NCI-H82 treated with DMSO at 0.1 percent for 48 hours (cell line): ENCODE data around the gene PHF2.

Source experiments
- DNase-seq: peaks from one replicate; lab custom pipeline; 2025; ENCODE audit not compliant: unreplicated experiment; lab: John Stamatoyannopoulos, UW

PHF2 gene

DNA sequence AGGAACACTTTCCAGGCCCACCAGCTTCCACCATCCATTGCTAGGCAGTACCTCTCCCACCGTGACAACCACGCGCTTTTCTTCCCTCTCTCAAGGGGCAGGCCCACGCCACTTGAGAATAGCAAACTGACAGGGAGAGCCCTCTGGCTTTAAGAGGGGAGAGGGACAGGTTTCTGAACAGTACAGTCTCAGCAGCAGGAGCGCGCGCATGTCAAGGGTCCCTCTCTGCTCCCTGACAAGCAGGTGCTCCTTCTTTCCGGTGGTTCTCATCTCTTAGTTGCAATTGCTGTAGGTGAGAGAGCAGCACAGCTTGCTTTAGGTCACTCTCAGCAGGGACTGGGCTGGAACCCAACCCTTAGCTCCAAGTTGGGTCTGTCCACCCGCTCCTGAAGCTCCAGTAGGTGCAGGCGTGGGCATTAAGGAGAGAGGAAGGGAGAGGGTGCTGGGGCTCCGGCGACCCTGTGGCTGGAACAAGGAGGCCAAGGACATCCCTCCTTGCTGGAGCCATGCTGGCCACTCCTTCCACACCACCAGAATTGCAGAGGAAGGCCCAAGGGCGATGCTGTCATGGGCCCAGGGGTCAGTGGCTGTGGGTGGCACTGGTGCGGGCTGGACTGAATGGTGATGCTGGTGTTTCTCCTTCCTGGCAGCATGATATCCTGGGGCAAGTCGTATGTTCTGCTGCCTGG lies 9.0 kb upstream of the PHF2 start:
- DNase-seq: no peak

DNA sequence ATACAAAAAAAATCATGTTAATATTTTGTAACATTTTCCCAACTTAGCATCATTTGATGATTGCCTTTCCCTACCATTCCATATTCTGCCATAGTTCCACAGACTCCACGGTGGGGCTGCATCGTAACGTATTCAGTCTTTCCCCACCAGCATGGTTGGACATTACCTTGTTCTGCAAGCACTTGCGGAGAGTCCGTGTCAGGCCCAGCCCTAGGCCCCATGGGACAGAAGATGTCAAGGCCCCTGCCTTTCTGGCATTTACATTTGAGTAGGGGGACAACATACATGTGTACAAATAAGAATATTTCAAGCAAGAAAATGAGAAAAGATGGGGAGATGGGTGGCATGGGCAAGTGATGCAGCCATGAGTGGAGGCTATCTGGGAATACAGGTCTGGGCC lies 8.2 kb upstream of the PHF2 start:
- no peak for DNase-seq

- DNase-seq: no peak
Observed at GRCh38 chr9:93569621-93570174, 6.7 kb upstream of the PHF2 start.

DNA sequence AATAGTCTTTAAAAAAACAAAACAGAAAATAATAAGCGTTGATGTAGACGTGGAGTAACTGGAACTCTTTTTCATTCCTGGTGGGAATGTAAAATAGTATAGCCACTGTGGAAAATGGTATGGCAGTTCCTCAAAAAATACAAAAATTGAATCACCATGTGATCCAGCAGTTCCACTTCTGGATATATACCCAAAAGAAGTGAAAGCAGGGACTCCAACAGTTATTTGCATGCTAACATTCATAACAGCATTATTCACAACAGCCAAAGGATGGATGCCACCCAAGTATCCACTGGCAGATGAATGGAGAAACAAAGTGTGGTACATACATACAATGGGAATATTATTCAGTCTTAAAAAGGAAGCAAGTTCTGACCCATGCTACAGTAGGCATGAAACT lies 4.2 kb upstream of the PHF2 start:
- no peak for DNase-seq

- DNase-seq: no peak
Observed at GRCh38 chr9:93572636-93573515, 3.5 kb upstream of the PHF2 start.

- no peak for DNase-seq
Observed at GRCh38 chr9:93573516-93573828, 2.9 kb upstream of the PHF2 start.

- DNase-seq: no peak
Observed at GRCh38 chr9:93574091-93574899, 2.1 kb upstream of the PHF2 start.

GRCh38 chr9:93574900-93575795 lies 1.2 kb upstream of the PHF2 start:
- DNase-seq: no peak

- DNase-seq: no peak
Observed at GRCh38 chr9:93575796-93576257, 557 bp upstream of the PHF2 start.

- no peak for DNase-seq
Observed at GRCh38 chr9:93577078-93577974, 942 bp downstream of the PHF2 start.

DNA sequence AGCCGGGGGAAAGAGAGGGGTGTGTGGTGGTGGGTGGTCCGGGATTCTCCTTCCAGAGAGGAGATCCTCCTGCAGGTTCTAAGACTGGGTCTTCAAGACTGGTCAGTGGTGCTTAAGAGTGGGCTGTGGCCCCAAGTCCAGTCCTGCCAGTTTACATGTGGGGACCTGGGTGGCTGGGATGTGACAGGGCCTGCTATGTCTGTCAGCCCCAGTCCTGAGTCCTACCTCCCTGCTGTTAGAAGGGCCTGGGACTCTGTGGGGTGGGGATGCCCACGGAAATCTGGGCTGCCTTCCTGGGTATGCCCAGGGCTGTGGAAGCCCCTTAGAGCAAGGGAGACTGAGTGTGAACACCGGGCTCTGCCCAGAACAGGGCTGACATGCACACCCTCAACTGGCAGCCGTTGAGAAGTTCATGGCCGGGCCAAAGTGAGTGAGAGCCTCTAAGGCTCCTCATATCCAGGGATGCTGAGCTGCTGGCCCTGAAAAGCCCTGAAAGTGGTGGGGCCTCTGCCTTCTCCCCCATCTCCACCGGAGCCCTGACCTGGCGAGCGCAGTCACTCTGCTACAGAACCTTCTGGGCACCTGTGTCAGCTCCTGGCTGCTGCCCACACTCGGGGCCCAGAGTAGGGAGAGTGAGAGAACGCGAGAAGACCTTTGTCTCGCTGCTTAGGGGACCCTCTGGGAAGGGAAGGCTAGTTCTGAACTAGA lies 1.7 kb downstream of the PHF2 start:
- no peak for DNase-seq

- DNase-seq: no peak
Observed at GRCh38 chr9:93578844-93579243, 2.5 kb downstream of the PHF2 start.

DNA sequence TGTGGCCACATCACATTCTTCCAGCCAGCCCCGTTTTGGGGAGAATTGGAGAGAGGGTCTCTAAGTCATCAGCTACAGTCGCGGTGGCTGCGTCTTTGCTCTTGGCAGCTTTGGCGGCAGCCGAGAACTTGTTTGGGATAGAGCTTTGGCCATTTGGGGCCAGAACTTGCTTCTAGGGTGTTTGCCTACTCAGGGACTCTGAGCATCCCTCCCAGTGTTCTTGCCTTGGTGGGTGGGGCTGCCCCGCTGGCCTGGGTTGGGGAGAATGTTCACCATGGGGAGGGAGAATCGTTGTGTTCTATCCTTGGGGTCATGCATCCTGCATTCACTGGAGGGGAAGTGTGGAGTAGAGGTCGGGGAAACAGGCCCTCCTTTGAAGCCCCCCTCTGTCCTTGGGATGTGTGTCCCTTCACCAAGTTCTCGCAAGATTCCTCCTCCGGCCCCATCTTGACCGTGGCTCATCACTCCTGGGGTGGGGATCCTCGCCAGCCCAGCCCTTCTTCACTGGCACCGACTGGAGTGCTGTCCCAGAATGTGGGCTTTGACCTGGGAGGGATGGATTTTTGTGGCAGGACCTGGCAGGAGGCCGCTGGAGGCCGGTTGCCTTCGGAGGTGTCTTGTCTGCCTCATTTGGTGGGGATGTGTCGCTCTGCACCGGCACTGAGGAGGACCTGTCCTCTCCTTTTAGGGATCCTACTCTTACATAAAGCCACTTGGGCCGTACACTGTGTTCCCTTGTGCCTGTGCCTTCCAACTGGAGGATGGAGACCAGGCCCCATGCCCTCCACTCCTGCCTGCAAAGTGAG lies 3.5 kb downstream of the PHF2 start:
- no peak for DNase-seq

- DNase-seq: no peak
Observed at GRCh38 chr9:93580654-93581380, 4.4 kb downstream of the PHF2 start.

DNA sequence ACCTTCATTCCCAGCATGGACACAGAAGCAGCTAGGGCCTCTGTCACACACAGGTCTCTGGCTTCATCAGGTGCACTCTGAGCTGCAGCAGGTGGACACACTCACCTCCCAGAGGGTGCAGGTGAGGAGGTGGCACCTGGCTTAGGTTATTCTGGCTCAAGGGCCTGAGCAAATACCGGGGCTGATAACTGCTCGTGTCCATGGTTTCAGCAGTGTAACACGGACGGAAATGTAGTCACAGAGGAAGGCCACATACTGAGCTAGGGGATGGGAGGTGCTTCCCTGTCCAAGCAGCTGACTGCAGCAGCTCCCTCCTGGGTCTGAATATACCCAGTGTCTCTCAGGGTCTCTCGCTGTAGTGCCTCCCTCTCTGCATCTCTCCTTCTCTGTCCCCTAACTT lies 5.7 kb downstream of the PHF2 start:
- no peak for DNase-seq

GRCh38 chr9:93582550-93582949 lies 6.2 kb downstream of the PHF2 start:
- DNase-seq: no peak

- DNase-seq: no peak
Observed at GRCh38 chr9:93585259-93585658, 8.9 kb downstream of the PHF2 start.
